ENCODE data around the gene ADCY3. TPM values are rescaled to one million over a fixed set of nuclear protein-coding genes. Genes with fewer than 3 reads are reported as not detected.

Gene ADCY3
- total and polyA plus RNA-seq, 3 donors from 2014 or later: 22.3 to 41.6 (median 27.9) TPM

DNA sequence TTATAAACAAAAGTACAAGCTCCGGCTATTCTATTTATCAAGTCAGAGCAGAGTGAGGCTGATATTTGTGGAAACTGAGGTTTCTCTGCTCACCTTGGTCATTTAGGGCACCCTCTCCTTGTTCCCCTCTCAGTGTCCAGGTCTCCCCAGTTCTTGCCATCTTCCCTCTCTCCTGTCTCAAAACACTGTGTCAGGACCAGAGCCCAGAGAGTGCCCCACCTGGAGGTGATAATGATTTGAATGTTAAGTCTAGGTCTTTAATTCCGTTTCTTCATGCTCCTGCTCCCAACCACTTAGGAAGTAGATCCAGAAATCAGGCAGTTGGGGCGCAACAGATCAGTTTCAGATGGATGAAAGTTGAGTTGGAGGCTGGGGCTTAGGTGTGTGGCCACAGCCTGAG is 9.2 kb upstream of the ADCY3 start:
- intact Hi-C loops (cut with DNase I; ENCODE audit: low total_unique reads): no loop called here
- Histone ChIP-seq H3K9me3 (no peaks in the 10 kb centered on the region), H3K27me3 (no peaks in the 10 kb centered on the region), H3K4me3 (no peak overlapping the region), H3K36me3 (ENCODE audit: low read depth, missing control alignments) (no peaks in the 10 kb centered on the region), H3K4me1 (peaks cover 12% of the 10 kb centered on the region), H3K27ac (no peak overlapping the region)
- TF ChIP-seq, protein P1, sequence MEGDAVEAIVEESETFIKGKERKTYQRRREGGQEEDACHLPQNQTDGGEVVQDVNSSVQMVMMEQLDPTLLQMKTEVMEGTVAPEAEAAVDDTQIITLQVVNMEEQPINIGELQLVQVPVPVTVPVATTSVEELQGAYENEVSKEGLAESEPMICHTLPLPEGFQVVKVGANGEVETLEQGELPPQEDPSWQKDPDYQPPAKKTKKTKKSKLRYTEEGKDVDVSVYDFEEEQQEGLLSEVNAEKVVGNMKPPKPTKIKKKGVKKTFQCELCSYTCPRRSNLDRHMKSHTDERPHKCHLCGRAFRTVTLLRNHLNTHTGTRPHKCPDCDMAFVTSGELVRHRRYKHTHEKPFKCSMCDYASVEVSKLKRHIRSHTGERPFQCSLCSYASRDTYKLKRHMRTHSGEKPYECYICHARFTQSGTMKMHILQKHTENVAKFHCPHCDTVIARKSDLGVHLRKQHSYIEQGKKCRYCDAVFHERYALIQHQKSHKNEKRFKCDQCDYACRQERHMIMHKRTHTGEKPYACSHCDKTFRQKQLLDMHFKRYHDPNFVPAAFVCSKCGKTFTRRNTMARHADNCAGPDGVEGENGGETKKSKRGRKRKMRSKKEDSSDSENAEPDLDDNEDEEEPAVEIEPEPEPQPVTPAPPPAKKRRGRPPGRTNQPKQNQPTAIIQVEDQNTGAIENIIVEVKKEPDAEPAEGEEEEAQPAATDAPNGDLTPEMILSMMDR (IDR thresholded peaks at IDR 0.05): no peak
- no peak for TF ChIP-seq POLR2A (IDR thresholded peaks at IDR 0.05)
- no peak for DNase-seq
- 94 to 96% methylated on average over 3 of the region's 3 CpGs for WGBS, 2 donors

DNA sequence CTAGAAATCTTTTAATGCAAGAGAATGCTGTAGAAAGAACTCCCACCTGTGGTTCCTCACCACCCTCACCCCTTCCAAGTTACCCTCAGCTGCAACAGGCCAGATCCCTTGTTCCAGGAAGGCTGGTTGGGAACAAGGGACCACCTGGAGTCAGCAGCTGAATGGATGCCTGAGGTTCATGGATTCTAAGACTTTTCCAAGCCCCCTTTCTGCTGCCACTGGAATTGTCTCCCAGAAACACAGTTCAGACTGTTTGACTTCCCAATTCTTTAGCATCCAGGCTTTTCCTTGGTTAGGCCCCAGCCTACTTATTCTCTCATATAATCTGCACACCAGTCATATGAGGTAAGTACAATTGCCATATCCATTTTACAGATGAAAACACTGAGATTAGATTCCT is 8.0 kb upstream of the ADCY3 start:
- peak overlapping the region in 1 of 2 donors; percentile 92 for H3K27ac ChIP-seq
- no peaks in the 10 kb centered on the region for H3K9me3 ChIP-seq
- no peak for DNase-seq
- H3K4me1 ChIP-seq: peaks cover 12% of the 10 kb centered on the region
- no peak overlapping the region for H3K4me3 ChIP-seq
- H3K36me3 ChIP-seq (ENCODE audit: low read depth, missing control alignments): no peaks in the 10 kb centered on the region
- no peak for TF ChIP-seq POLR2A (IDR thresholded peaks at IDR 0.05)
- TF ChIP-seq, protein P1 (IDR thresholded peaks at IDR 0.05): no peak
- no peaks in the 10 kb centered on the region for H3K27me3 ChIP-seq
- intact Hi-C loops (cut with DNase I; ENCODE audit: low total_unique reads): no loop called here

DNA sequence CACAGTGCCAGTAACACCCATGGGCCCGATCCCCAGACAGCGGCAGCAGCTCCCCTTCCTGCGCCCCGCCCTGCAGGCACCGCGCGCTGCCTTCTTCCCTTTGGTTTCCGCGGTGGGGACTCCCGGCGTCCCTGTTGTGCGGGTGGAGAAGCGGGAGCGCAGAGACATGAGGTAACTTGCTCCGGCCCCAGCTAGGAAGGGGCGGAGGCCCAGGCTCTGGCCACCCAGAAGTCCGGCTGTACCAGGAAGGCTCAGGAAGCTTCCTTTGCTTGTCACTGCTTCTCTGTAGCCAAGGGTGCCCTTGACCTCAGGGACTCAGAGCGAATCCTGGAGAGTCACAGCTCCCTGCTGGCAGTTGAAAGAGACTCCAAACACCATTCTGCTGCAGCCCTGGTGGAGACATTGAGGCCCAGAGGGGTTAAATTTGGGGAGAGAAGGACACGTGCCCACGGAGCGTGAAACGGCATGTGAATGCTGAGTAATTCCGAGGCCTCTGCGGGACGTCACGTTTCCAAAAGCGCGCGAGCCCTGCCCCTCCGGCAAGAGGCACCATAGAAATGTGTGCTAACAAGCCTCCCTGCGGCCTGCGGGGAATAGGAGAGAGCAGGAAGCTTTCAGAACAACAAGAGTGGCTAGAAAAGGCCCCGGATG is 6.7 kb upstream of the ADCY3 start:
- no peaks in the 10 kb centered on the region for H3K36me3 ChIP-seq (ENCODE audit: low read depth, missing control alignments)
- H3K27me3 ChIP-seq: no peaks in the 10 kb centered on the region
- TF ChIP-seq POLR2A (IDR thresholded peaks at IDR 0.05): peak; percentile 11
- TF ChIP-seq, protein P1 (IDR thresholded peaks at IDR 0.05): peak in 1 of 3 experiments; percentile 5
- H3K9me3 ChIP-seq: no peaks in the 10 kb centered on the region
- peaks cover 12% of the 10 kb centered on the region for H3K4me1 ChIP-seq
- 5 to 7% methylated on average over 18 to 32 of the region's 33 CpGs for WGBS, 2 donors
- peak overlapping the region; percentile 61 to 92 for H3K27ac ChIP-seq
- DNase-seq: peak; percentile 80
- intact Hi-C loops (cut with DNase I; ENCODE audit: low total_unique reads): no loop called here
- H3K4me3 ChIP-seq: peak overlapping the region; percentile 7 to 27

DNA sequence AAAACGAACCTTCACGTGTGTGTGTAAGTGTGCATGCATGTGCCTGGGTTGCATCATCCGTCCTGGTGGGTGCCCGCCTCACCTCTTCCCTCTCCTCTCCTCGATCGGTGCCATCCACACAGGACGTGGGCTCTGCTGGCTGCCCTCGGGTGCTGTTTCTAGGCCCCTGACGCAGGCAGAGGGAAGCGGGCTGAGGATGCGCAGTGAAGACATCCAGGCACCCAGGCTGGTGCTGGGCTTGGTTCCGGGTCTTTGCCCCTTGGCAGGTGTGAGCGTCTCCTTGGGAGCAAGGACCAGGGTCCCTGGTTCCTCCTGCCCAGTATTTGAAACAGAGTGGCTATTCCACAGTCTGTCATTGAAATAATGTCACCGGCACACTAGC is 6.2 kb upstream of the ADCY3 start:
- WGBS, 2 donors: 58 to 96% methylated on average over 8 to 14 of the region's 14 CpGs
- Histone ChIP-seq H3K9me3 (no peaks in the 10 kb centered on the region), H3K4me3 (peak overlapping the region; percentile 7 to 27)

More for the DNA sequence above, 6.2 kb upstream of the ADCY3 start:
- Histone ChIP-seq H3K27ac (peak overlapping the region; percentile 61 to 92), H3K36me3 (ENCODE audit: low read depth, missing control alignments) (no peaks in the 10 kb centered on the region), H3K4me1 (peaks cover 12% of the 10 kb centered on the region), H3K27me3 (no peaks in the 10 kb centered on the region)
- intact Hi-C loops (cut with DNase I; ENCODE audit: low total_unique reads): no loop called here
- DNase-seq: no peak
- TF ChIP-seq, protein P1 (IDR thresholded peaks at IDR 0.05): no peak
- TF ChIP-seq POLR2A (IDR thresholded peaks at IDR 0.05): no peak
